Stomach (tissue), 9 donors: ENCODE results near the gene LEFTY1. TPM values are rescaled to one million over a fixed set of nuclear protein-coding genes. Genes with fewer than 3 reads are reported as not detected.

Experiments
- DNase-seq, 2 donors: peaks; one replicate each; pipeline versions ENCODE4 v3.0.0 to v3.0.0-alpha.2; 2013 to 2019
- H3K27ac ChIP-seq, 5 donors: fragments of 200-600 bp in 4 of 5; sonication (generic) in 4 of 5; one replicate each; pipeline ENCODE4 v1.5.1; 2013 to 2019; ENCODE audit warnings: mild to moderate bottlenecking in 1 of 5, moderate library complexity in 1 of 5
- H3K27me3 ChIP-seq, 3 donors: fragments of 200-600 bp; sonication (generic); one replicate each; pipeline ENCODE4 v1.5.1; 2017 to 2019; ENCODE audit warnings: mixed run types in 1 of 3
- H3K36me3 ChIP-seq, 4 donors: fragments of 200-600 bp; sonication (generic); 1 replicate in 3 of 4; 2 replicates in 1 of 4; pipeline ENCODE4 v1.5.1; 2016 to 2019
- H3K4me1 ChIP-seq, 4 donors: fragments of 200-600 bp; sonication (generic); one replicate each; pipeline ENCODE4 v1.5.1; 2016 to 2019
- H3K4me3 ChIP-seq, 4 donors: fragments of 200-600 bp; sonication (generic) in 3 of 4; one replicate each; pipeline ENCODE4 v1.5.1; 2016 to 2019; ENCODE audit warnings: mild to moderate bottlenecking in 1 of 4
- H3K9me3 ChIP-seq, 4 donors: fragments of 200-600 bp; sonication (generic); one replicate each; pipeline ENCODE4 v1.5.1; 2016 to 2019
- EP300 ChIP-seq: sonication (generic); formaldehyde crosslinking; IDR thresholded peaks from one replicate; pipeline ENCODE4 v1.6.1; 2017; ENCODE audit warnings: antibody characterized with exemption
- POLR2A ChIP-seq, 4 donors: fragments of 450-650 bp; IDR thresholded peaks; one replicate each; pipeline ENCODE4 v1.6.1; 2016; ENCODE audit warnings: antibody characterized with exemption in 4 of 4, control low read depth in 2 of 4, mild to moderate bottlenecking in 1 of 4, moderate library complexity in 1 of 4
- POLR2AphosphoS5 ChIP-seq, 3 donors: sonication (generic); formaldehyde crosslinking; IDR thresholded peaks; one replicate each; pipeline ENCODE4 v1.6.1; 2016; ENCODE audit warnings: antibody characterized with exemption in 3 of 3
- WGBS, 5 donors: extraction: QIAGEN DNeasy Blood & Tissue Kit in 3 of 5; methylation state at CpG; one replicate each; pipeline versions ENCODE4 v1.1.5 to v1.1.7; 2013 to 2018; 5-methylcytosine and 5-hydroxymethylcytosine counted together
- intact Hi-C: fragments of 100-400 bp; cut with DNase I; formaldehyde crosslinking; loops from one replicate; pipeline ENCODE4 v1.15.1; 2023; ENCODE audit warnings: low total_unique reads
- polyA plus RNA-seq, 3 donors: library from polyadenylated mRNA; stranded (reverse); fragments of 200-250 nt; gene quantifications; one replicate each; pipeline ENCODE4 v1.2.3, GENCODE V29; 2013
- total RNA-seq, 5 donors: library from RNA; depleted of rRNA; stranded (reverse); fragments of >200 nt; gene quantifications; one replicate each; pipeline versions ENCODE4 v1.1.0 to v1.2.3, GENCODE V29; 2014 to 2016
- TF ChIP-seq, protein P1 (sequence below), 7 experiments: fragments of 450-650 bp in 4 of 7; fragments of 200-600 bp in 3 of 7; sonication (generic) in 3 of 7; IDR thresholded peaks; one replicate each; pipeline ENCODE4 v1.5.1; 2016 to 2019; ENCODE audit warnings: antibody characterized with exemption in 7 of 7, control low read depth in 2 of 7, mild to moderate bottlenecking in 1 of 7
- donor health status: healthy with polysubstance abuse.
- donor health status: Bipolar disorder and iron deficiency.
- donor health status: healthy.

The LEFTY1 gene
- total and polyA plus RNA-seq, 8 donors = 0.37 to 499 (median 0.61) TPM; not detected in 3

GRCh38 chr1:225906467-225906866, 17.5 kb upstream of the LEFTY1 start:
- Histone ChIP-seq H3K9me3 (no peaks in the 10 kb centered on the region), H3K27me3 (no peaks in the 10 kb centered on the region), H3K36me3 (no peaks in the 10 kb centered on the region), H3K27ac (no peak overlapping the region), H3K4me3 (no peak overlapping the region), H3K4me1 (peaks cover 0 to 36% (median 12%) of the 10 kb centered on the region in 4 donors)
- DNase-seq = no peak
- 91 to 98% (median 93%) methylated on average over 6 of the region's 6 CpGs for WGBS, 5 donors
- intact Hi-C loops = no loop called here
- no peak for TF ChIP-seq EP300
- TF ChIP-seq, protein P1, sequence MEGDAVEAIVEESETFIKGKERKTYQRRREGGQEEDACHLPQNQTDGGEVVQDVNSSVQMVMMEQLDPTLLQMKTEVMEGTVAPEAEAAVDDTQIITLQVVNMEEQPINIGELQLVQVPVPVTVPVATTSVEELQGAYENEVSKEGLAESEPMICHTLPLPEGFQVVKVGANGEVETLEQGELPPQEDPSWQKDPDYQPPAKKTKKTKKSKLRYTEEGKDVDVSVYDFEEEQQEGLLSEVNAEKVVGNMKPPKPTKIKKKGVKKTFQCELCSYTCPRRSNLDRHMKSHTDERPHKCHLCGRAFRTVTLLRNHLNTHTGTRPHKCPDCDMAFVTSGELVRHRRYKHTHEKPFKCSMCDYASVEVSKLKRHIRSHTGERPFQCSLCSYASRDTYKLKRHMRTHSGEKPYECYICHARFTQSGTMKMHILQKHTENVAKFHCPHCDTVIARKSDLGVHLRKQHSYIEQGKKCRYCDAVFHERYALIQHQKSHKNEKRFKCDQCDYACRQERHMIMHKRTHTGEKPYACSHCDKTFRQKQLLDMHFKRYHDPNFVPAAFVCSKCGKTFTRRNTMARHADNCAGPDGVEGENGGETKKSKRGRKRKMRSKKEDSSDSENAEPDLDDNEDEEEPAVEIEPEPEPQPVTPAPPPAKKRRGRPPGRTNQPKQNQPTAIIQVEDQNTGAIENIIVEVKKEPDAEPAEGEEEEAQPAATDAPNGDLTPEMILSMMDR (IDR thresholded peaks at IDR 0.05) = no peak
- no peak for TF ChIP-seq POLR2AphosphoS5 (IDR thresholded peaks at IDR 0.05)
- TF ChIP-seq POLR2A (IDR thresholded peaks at IDR 0.05) = no peak

- H3K4me1 ChIP-seq = peaks cover 0 to 9% (median 2%) of the 10 kb centered on the region in 4 donors
- TF ChIP-seq POLR2A (IDR thresholded peaks at IDR 0.05) = no peak
- no peak for TF ChIP-seq POLR2AphosphoS5 (IDR thresholded peaks at IDR 0.05)
- no peak overlapping the region for H3K4me3 ChIP-seq
- no peak overlapping the region for H3K27ac ChIP-seq
- WGBS, 5 donors = 79 to 88% (median 88%) methylated on average over 4 of the region's 4 CpGs
- H3K9me3 ChIP-seq = no peaks in the 10 kb centered on the region
- intact Hi-C loops = no loop called here
- no peaks in the 10 kb centered on the region for H3K36me3 ChIP-seq
- no peak for DNase-seq
- no peaks in the 10 kb centered on the region for H3K27me3 ChIP-seq
Observed at GRCh38 chr1:225903623-225904022, 14.7 kb upstream of the LEFTY1 start.

DNA sequence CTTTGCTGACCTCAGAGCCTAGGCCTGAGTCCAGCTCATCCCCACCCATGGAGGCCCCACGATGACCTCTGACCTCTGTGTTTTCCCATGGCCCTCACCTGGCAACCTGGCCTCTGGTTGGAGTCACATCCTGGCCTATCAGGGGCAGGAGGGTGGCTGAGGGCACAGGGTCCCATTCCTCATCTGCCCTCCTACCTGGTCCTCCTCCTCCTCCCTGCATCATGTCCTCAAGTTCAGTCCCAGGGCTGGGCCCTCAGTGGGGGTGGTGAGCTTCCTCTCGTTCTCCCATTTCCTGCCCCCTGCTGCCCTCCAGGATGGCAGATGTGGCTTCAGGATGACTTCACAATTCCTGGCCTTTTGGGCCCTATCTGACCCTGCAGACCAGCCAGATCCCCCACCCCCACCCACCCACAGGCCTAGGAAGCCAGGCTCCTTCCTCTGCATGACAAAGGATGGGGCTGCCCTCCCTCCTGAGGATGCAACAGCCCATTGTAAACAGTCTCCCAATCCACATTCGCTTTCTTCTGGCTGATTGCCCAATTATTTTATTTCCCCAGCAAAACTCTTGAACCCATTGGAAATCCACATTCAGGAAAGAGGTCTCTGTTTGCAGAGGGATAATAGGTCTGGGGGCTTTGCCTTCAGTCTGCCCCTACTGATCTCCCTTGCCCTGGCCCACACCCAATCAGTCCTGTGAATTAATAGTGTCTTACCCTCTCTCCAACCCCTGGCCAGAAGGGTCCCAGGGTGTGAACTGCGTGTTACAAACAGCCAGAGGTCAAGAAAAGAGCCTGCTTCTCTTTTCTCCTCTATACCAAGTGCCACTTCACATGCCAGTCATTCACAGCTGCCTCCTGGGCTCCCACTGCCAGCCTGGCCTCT, 10.3 kb upstream of the LEFTY1 start:
- 58 to 81% (median 68%) methylated on average over 3 to 4 of the region's 4 CpGs for WGBS, 5 donors
- Histone ChIP-seq H3K27me3 (no peaks in the 10 kb centered on the region), H3K9me3 (no peaks in the 10 kb centered on the region), H3K4me3 (no peak overlapping the region), H3K4me1 (peaks cover 6 to 32% (median 21%) of the 10 kb centered on the region in 4 donors), H3K36me3 (no peaks in the 10 kb centered on the region), H3K27ac (no peak overlapping the region)
- intact Hi-C loops = no loop called here
- TF ChIP-seq EP300 = no peak
- TF ChIP-seq POLR2A (IDR thresholded peaks at IDR 0.05) = no peak
- TF ChIP-seq, protein P1 (IDR thresholded peaks at IDR 0.05) = no peak
- no peak for TF ChIP-seq POLR2AphosphoS5 (IDR thresholded peaks at IDR 0.05)
- no peak for DNase-seq

DNA sequence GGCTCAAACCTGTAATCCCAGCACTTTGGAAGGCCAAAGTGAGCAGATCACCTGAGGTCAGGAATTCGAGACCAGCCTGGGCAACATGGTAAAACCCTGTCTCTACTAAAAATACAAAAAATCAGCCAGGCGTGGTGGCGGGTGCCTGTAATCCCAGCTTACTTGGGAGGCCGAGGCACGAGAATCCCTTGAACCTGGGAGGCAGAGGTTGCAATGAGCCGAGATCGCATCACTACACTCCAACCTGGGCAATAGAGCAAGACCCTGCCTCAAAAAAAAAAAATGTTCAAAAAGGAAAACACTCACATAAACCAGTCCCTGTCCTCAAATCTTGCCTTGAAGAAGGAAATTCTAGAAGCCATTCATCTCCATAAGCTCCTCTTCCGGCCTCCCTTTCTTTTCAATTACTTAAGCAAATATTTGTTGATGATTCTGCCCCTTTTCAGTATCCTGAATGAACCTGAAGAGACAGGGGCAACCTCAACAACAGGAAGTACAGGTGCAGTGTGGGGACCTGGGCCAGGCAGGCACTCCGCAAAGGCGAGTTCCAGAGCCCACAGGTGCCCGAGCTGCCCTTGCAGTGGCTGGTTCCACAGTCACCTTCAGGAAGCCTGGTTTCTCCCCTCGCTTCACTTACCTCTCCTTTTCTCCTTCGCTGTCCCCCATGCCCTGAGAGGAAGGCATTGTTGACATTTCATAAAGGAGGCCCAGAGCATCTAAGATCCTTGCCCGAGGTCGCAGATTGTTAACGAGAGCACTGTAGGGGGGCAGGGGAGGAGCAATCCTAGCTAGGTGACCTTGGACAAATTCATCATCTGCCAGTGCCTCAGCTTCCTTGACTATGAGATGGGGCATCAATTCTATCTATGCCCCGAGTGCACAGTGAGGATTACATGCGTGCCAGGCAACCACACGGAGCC, 8.9 kb upstream of the LEFTY1 start:
- H3K27ac ChIP-seq = peak overlapping the region; percentile 76 to 84 (median 79)
- TF ChIP-seq EP300 (no peak), POLR2A (IDR thresholded peaks at IDR 0.05) (no peak), POLR2AphosphoS5 (IDR thresholded peaks at IDR 0.05) (no peak)
- TF ChIP-seq, protein P1 (IDR thresholded peaks at IDR 0.05) = no peak
- H3K4me3 ChIP-seq = no peak overlapping the region
- H3K27me3 ChIP-seq = no peaks in the 10 kb centered on the region
- H3K4me1 ChIP-seq = peaks cover 6 to 32% (median 21%) of the 10 kb centered on the region in 4 donors
- no peaks in the 10 kb centered on the region for H3K36me3 ChIP-seq
- peak in 1 of 2 donors; percentile 56 for DNase-seq
- WGBS, 5 donors = 73 to 82% (median 77%) methylated on average over 19 of the region's 19 CpGs
- H3K9me3 ChIP-seq = no peaks in the 10 kb centered on the region
- intact Hi-C loops = no loop called here
